GM23338 (cell line): ENCODE results near the gene SBF2. TPM values are rescaled to one million over a fixed set of nuclear protein-coding genes. Genes with fewer than 3 reads are reported as not detected.

Experiments
- ATAC-seq: fragments of 200-7000 bp; cut with Tn5 transposase; 3 replicates; pipeline ENCODE4 v1.9.1; 2020
- DNase-seq: peaks from one replicate; pipeline ENCODE4 v3.0.0-alpha.2; 2015; ENCODE audit warnings: low spot score
- H2AFZ ChIP-seq: fragments of 200-600 bp; sonication (generic); 2 replicates; pipeline ENCODE4 v1.8.0; 2016; ENCODE audit warnings: antibody characterized with exemption, mild to moderate bottlenecking, moderate library complexity
- H3F3A ChIP-seq: fragments of 200-600 bp; sonication (generic); replicated peaks from 2 replicates; pipeline ENCODE4 v1.8.0; 2017; ENCODE audit warnings: antibody characterized with exemption, mixed run types, low read depth
- H3K27ac ChIP-seq: fragments of 200-600 bp; sonication (generic); 2 replicates; pipeline ENCODE4 v1.6.1; 2016; ENCODE audit warnings: low read depth
- H3K27me3 ChIP-seq: fragments of 200-600 bp; sonication (generic); 2 replicates; pipeline ENCODE4 v1.8.0; 2016; ENCODE audit warnings: mild to moderate bottlenecking, mixed run types, moderate library complexity; ENCODE audit not compliant: insufficient read depth
- H3K36me3 ChIP-seq: fragments of 200-600 bp; sonication (generic); 2 replicates; pipeline ENCODE4 v1.8.0; 2016; ENCODE audit warnings: mild to moderate bottlenecking; ENCODE audit not compliant: insufficient read depth
- H3K4me1 ChIP-seq: fragments of 200-600 bp; sonication (generic); 2 replicates; pipeline ENCODE4 v1.8.0; 2016; ENCODE audit warnings: mild to moderate bottlenecking, moderate library complexity; ENCODE audit not compliant: insufficient read depth
- H3K4me2 ChIP-seq: fragments of 200-600 bp; sonication (generic); 2 replicates; pipeline ENCODE4 v1.7.1; 2017; ENCODE audit warnings: mixed run types
- H3K4me3 ChIP-seq: fragments of 200-600 bp; sonication (generic); 2 replicates; pipeline ENCODE4 v1.6.1; 2016; ENCODE audit warnings: mixed run types
- H3K79me2 ChIP-seq: fragments of 200-600 bp; sonication (generic); replicated peaks from 2 replicates; pipeline ENCODE4 v1.8.0; 2017; ENCODE audit warnings: mild to moderate bottlenecking; ENCODE audit not compliant: insufficient read depth
- H3K9me2 ChIP-seq: fragments of 200-600 bp; sonication (generic); 2 replicates; pipeline ENCODE4 v1.8.0; 2017; ENCODE audit not compliant: insufficient read depth
- H4K20me1 ChIP-seq: fragments of 200-600 bp; sonication (generic); replicated peaks from 2 replicates; pipeline ENCODE4 v1.8.0; 2017; ENCODE audit warnings: mild to moderate bottlenecking; ENCODE audit not compliant: insufficient read depth
- H3K27ac Mint-ChIP-seq: 2 replicates; pipeline ENCODE4 v1.8.0; 2020; ENCODE audit warnings: inconsistent platforms, mild to moderate bottlenecking, moderate library complexity, mixed read lengths
- H3K27me3 Mint-ChIP-seq: 3 replicates; pipeline ENCODE4 v1.8.0; 2022; ENCODE audit warnings: low read depth, mild to moderate bottlenecking, moderate library complexity, mixed read lengths, inconsistent platforms; ENCODE audit not compliant: insufficient read depth, poor library complexity
- H3K36me3 Mint-ChIP-seq: 3 replicates; pipeline ENCODE4 v1.8.0; 2021; ENCODE audit warnings: low read depth, mild to moderate bottlenecking, inconsistent platforms, moderate library complexity, mixed read lengths
- H3K4me1 Mint-ChIP-seq: 3 replicates; pipeline ENCODE4 v1.8.0; 2020; ENCODE audit warnings: mild to moderate bottlenecking, inconsistent platforms, mixed read lengths
- H3K4me3 Mint-ChIP-seq: 3 replicates; pipeline ENCODE4 v1.8.0; 2021; ENCODE audit warnings: moderate library complexity, mild to moderate bottlenecking, inconsistent platforms, mixed read lengths
- H3K9me3 Mint-ChIP-seq: 3 replicates; pipeline ENCODE4 v1.8.0; 2020; ENCODE audit warnings: moderate library complexity, mild to moderate bottlenecking, inconsistent platforms, mixed read lengths
- polyA plus RNA-seq: library from polyadenylated mRNA; unstranded; fragments of >200 nt; fragmentation: Nextera tagmentation; extraction: Ambion mirVana; gene quantifications from 2 replicates; pipeline ENCODE4 v1.2.1, GENCODE V29; 2016
- total RNA-seq: library from RNA; depleted of rRNA; stranded (reverse); fragments of >200 nt; shearing (Covaris generic); gene quantifications from 2 replicates; pipeline ENCODE4 v1.2.3, GENCODE V29; 2014
- TF ChIP-seq, protein P1 (sequence below): IDR thresholded peaks from one replicate; pipeline ENCODE4 v1.6.1; 2018; ENCODE audit warnings: antibody characterized with exemption; ENCODE audit not compliant: unreplicated experiment
- TF ChIP-seq, protein P2 (sequence below): fragments of 250-450 bp; sonication (Bioruptor Pico); IDR thresholded peaks from 2 replicates; pipeline ENCODE4 v1.5.0; 2020; ENCODE audit warnings: mild to moderate bottlenecking, moderate library complexity
- TF ChIP-seq, protein P3 (sequence below), 2 experiments: fragments of 200-600 bp in 1 of 2; sonication (generic) in 1 of 2; conservative IDR thresholded peaks; 2 replicates each; pipeline versions ENCODE4 v1.5.1 to v1.6.1; 2016 to 2017; ENCODE audit warnings: antibody characterized with exemption in 2 of 2, low read depth in 2 of 2, mild to moderate bottlenecking in 2 of 2, moderate library complexity in 1 of 2

SBF2 gene
- total and polyA plus RNA-seq, 2 experiments from 2014 or later = 25.6 to 53.5 TPM

DNA sequence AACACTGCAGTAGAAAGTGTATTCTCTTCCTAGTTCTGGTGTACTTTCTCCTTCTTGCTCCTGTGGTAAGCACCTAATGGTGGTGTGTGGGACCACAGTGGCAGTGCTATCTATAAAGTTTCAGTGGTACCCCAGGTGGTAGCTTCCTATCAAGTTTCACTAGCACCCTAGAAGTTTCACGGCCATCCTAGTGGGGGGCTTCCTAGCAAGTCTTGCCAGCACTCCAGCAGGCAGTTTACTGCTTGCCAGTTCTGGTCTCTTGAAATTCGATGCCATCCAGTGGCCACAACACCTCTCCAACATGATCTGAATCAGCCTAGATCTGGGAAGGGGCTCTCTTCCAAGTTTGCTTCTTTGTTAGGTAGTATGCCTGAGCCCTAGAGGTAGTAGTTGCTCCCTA, 400.5 kb downstream of the SBF2 start:
- Histone ChIP-seq H3K4me3 (no peak overlapping the region), H3K79me2 (no peaks in the 10 kb centered on the region), H2AFZ (no peak overlapping the region), H3K9me2 (no peaks in the 10 kb centered on the region), H3K4me2 (peak overlapping the region; percentile 48; the same call in 1 of the 2 replicates), H3F3A (0 out of 2 replicates have a peak, but pooled peaks cover 5% of the 10 kb centered on the region), H3K4me1 (peaks cover 9% of the 10 kb centered on the region; the same call in 1 of the 2 replicates), H4K20me1 (no peaks in the 10 kb centered on the region), H3K27ac (peak overlapping the region; percentile 61; the same call in 1 of the 2 replicates), H3K27me3 (no peaks in the 10 kb centered on the region), H3K36me3 (no peaks in the 10 kb centered on the region)
- H3K9me3 Mint-ChIP-seq = peaks cover 13% of the 10 kb centered on the region
- H3K27me3 Mint-ChIP-seq = no peaks in the 10 kb centered on the region
- H3K4me1 Mint-ChIP-seq = peaks cover 9% of the 10 kb centered on the region; the same call in 2 of the 3 replicates
- peak; percentile 44 for DNase-seq
- TF ChIP-seq, protein P1, sequence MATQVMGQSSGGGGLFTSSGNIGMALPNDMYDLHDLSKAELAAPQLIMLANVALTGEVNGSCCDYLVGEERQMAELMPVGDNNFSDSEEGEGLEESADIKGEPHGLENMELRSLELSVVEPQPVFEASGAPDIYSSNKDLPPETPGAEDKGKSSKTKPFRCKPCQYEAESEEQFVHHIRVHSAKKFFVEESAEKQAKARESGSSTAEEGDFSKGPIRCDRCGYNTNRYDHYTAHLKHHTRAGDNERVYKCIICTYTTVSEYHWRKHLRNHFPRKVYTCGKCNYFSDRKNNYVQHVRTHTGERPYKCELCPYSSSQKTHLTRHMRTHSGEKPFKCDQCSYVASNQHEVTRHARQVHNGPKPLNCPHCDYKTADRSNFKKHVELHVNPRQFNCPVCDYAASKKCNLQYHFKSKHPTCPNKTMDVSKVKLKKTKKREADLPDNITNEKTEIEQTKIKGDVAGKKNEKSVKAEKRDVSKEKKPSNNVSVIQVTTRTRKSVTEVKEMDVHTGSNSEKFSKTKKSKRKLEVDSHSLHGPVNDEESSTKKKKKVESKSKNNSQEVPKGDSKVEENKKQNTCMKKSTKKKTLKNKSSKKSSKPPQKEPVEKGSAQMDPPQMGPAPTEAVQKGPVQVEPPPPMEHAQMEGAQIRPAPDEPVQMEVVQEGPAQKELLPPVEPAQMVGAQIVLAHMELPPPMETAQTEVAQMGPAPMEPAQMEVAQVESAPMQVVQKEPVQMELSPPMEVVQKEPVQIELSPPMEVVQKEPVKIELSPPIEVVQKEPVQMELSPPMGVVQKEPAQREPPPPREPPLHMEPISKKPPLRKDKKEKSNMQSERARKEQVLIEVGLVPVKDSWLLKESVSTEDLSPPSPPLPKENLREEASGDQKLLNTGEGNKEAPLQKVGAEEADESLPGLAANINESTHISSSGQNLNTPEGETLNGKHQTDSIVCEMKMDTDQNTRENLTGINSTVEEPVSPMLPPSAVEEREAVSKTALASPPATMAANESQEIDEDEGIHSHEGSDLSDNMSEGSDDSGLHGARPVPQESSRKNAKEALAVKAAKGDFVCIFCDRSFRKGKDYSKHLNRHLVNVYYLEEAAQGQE = no peak
- TF ChIP-seq, protein P2, sequence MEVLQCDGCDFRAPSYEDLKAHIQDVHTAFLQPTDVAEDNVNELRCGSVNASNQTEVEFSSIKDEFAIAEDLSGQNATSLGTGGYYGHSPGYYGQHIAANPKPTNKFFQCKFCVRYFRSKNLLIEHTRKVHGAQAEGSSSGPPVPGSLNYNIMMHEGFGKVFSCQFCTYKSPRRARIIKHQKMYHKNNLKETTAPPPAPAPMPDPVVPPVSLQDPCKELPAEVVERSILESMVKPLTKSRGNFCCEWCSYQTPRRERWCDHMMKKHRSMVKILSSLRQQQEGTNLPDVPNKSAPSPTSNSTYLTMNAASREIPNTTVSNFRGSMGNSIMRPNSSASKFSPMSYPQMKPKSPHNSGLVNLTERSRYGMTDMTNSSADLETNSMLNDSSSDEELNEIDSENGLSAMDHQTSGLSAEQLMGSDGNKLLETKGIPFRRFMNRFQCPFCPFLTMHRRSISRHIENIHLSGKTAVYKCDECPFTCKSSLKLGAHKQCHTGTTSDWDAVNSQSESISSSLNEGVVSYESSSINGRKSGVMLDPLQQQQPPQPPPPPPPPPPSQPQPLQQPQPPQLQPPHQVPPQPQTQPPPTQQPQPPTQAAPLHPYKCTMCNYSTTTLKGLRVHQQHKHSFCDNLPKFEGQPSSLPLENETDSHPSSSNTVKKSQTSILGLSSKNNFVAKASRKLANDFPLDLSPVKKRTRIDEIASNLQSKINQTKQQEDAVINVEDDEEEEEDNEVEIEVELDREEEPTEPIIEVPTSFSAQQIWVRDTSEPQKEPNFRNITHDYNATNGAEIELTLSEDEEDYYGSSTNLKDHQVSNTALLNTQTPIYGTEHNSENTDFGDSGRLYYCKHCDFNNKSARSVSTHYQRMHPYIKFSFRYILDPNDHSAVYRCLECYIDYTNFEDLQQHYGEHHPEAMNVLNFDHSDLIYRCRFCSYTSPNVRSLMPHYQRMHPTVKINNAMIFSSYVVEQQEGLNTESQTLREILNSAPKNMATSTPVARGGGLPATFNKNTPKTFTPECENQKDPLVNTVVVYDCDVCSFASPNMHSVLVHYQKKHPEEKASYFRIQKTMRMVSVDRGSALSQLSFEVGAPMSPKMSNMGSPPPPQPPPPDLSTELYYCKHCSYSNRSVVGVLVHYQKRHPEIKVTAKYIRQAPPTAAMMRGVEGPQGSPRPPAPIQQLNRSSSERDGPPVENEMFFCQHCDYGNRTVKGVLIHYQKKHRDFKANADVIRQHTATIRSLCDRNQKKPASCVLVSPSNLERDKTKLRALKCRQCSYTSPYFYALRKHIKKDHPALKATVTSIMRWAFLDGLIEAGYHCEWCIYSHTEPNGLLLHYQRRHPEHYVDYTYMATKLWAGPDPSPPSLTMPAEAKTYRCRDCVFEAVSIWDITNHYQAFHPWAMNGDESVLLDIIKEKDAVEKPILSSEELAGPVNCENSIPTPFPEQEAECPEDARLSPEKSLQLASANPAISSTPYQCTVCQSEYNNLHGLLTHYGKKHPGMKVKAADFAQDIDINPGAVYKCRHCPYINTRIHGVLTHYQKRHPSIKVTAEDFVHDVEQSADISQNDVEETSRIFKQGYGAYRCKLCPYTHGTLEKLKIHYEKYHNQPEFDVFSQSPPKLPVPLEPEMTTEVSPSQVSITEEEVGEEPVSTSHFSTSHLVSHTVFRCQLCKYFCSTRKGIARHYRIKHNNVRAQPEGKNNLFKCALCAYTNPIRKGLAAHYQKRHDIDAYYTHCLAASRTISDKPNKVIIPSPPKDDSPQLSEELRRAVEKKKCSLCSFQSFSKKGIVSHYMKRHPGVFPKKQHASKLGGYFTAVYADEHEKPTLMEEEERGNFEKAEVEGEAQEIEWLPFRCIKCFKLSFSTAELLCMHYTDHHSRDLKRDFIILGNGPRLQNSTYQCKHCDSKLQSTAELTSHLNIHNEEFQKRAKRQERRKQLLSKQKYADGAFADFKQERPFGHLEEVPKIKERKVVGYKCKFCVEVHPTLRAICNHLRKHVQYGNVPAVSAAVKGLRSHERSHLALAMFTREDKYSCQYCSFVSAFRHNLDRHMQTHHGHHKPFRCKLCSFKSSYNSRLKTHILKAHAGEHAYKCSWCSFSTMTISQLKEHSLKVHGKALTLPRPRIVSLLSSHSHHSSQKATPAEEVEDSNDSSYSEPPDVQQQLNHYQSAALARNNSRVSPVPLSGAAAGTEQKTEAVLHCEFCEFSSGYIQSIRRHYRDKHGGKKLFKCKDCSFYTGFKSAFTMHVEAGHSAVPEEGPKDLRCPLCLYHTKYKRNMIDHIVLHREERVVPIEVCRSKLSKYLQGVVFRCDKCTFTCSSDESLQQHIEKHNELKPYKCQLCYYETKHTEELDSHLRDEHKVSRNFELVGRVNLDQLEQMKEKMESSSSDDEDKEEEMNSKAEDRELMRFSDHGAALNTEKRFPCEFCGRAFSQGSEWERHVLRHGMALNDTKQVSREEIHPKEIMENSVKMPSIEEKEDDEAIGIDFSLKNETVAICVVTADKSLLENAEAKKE (CRISPR knock-in tag) = no peak
- TF ChIP-seq, protein P3, sequence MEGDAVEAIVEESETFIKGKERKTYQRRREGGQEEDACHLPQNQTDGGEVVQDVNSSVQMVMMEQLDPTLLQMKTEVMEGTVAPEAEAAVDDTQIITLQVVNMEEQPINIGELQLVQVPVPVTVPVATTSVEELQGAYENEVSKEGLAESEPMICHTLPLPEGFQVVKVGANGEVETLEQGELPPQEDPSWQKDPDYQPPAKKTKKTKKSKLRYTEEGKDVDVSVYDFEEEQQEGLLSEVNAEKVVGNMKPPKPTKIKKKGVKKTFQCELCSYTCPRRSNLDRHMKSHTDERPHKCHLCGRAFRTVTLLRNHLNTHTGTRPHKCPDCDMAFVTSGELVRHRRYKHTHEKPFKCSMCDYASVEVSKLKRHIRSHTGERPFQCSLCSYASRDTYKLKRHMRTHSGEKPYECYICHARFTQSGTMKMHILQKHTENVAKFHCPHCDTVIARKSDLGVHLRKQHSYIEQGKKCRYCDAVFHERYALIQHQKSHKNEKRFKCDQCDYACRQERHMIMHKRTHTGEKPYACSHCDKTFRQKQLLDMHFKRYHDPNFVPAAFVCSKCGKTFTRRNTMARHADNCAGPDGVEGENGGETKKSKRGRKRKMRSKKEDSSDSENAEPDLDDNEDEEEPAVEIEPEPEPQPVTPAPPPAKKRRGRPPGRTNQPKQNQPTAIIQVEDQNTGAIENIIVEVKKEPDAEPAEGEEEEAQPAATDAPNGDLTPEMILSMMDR (conservative IDR thresholded peaks at IDR 0.05; ENCODE audit: low read depth in 2 of 2) = peak in 1 of 2 experiments; percentile 37; a peak in 2 of 4 replicates
- no peak overlapping the region for H3K4me3 Mint-ChIP-seq
- no peak overlapping the region for H3K27ac Mint-ChIP-seq
- ATAC-seq = peak; percentile 89
- peaks cover 21% of the 10 kb centered on the region for H3K36me3 Mint-ChIP-seq
